CD4-positive, alpha-beta T cell treated with Interleukin-4 for 1 hour (primary cell): ENCODE measurements around the gene E4F1.
"Not testable (repeated sequence)": the region's sequence is repeated elsewhere in the genome, so short reads cannot be mapped to it uniquely, and the experiment has no call there.

Experiments
- DNase-seq, 2 donors: peaks; one replicate each; pipeline ENCODE4 v3.0.0-alpha.2; 2020 to 2022

The E4F1 gene

DNA sequence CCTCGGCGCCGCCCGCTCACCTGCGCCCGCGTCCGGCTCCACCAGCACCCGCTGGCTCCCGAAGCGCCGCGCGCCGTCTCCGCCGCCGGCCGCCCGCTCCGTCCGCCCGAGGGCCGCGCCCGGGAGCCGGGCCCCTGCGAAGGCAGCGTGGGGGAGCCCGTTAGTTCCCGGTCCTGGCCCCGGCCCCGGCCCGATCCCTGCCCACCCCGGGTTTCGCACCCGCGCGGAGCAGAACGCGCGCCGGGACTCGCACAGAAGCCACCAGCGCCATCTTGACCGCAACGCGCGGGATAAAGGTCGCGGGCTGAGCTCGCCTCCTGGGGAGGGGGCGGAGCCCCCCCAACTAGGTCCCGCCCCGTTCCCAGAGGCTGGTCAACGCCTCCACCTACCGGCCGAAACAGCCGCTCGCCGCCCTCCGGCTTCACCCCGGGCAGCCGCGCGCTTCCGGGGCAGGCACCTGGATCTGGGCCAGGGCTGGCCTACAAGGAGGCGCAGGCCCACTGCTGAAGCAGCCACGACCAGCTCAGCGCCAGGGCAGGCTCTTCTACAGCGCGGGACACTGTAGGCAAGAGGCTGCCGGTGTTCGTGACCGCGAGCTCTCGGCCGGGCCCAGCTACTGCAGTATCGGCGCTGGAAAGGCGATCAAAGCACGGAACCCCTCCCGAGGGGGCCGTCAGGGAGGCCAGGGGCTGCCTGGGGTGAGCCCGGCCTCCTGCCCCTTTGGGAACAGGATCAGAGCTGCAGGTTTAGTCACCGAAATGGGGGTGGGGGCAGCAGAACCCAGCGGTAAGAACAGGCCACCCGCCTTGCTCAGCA, 28.1 kb downstream of the E4F1 start, which contains the start of gene ECI1:
Gene ECI1, minus strand, starts transcription at position 292 of the 816 bp plus-strand sequence. Its CDS starts 21 bp downstream, at position 271.
- DNase-seq, result peak; percentile 88 to 89

- no peak for DNase-seq
These were observed 29.4 kb downstream of the E4F1 start for GRCh38 chr16:2252806-2253148.

- no peak for DNase-seq
These were observed 29.9 kb downstream of the E4F1 start for GRCh38 chr16:2253293-2253692.

GRCh38 chr16:2256531-2257140, 33.2 kb downstream of the E4F1 start:
- no peak for DNase-seq

GRCh38 chr16:2257726-2258125, 34.3 kb downstream of the E4F1 start:
- no peak for DNase-seq

DNA sequence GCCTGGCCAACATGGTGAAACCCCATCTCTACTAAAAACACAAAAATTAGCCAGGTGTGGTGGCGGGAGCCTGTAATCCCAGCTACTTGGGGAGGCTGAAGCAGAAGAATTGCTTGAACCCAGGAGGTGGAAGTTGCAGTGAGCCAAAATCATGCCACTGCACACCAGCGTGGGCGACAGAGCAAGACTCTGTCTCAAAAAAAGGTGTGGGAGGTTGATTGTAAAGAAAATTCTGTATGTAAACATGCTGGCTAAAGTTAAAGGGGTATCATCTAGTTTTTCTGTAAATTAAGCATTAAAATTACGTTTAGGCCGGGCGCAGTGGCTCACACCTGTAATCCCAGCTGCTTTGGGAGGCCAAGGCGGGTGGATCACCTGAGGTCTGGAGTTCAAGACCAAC, 35.1 kb downstream of the E4F1 start:
- not testable (repeated sequence) for DNase-seq

GRCh38 chr16:2260250-2260649, 36.9 kb downstream of the E4F1 start:
- no peak for DNase-seq

GRCh38 chr16:2263026-2263425, 39.6 kb downstream of the E4F1 start:
- DNase-seq, result not testable (repeated sequence)

- DNase-seq, result peak in 1 of 2 donors; percentile 28
These were observed 43.5 kb downstream of the E4F1 start for GRCh38 chr16:2266887-2267286.

GRCh38 chr16:2267505-2267912, 44.1 kb downstream of the E4F1 start:
- DNase-seq, result not testable (repeated sequence)

DNA sequence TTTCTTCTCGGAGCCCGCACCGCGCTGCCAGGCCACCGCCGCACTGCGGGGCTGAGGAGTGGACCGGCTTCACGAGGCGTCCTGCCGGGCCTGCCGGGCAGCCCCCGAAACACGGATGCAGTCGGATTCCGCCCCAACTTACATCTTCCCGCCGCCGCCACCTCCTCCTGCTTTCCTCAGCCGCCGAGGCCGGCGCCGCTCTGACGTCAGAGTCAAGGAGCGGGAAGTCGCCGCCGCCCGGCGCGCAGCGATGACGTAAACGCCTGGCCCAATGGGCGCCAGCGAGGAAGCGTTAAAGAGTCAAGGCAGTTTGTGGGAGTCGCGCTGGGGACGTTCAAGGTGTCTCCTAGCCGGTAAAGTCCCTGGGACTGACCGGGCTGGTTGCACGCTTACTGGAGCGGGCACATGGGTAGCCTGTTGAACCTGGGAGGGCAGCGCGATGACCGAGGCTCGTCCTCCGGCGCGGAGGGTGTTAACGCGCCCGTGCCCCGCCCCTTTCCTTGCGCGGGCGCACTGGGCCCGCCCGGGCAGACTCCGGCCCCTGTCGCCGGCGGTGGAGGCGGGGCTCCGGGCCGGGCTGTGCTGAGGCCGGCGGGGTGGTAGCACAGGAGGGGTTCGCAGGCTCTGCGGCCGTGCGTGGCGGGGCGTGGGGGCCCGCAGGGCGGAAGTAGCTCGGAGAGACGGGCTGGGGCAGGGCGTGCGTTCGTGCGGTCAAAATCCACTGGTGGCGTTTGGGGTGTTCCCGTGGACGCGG, 44.7 kb downstream of the E4F1 start, which contains the start of gene RNPS1:
Gene RNPS1, minus strand, starts transcription at position 214 of the 754 bp plus-strand sequence. CDS start 3,483 bp downstream, outside the sequence.
- peak; percentile 93 to 95 for DNase-seq

DNA sequence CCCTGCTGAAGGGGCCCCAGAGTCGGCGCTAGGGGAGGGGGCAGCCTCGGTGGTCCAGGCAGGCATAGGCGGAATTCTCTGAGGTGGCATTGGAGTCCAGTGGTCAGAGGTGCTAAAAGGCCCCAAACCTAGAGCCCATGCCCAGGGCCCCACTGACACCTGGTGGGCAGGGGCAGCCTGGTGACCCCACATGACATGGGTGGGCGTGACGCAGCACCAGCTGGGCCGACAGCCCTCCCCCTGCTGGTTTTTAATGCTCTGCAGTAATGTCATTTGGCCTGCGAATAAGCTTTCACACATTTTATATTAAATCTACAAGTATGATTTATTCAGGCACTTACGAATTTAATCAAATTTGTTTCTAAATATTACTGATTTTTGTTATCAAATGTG, 46.7 kb downstream of the E4F1 start:
- DNase-seq, result no peak

DNA sequence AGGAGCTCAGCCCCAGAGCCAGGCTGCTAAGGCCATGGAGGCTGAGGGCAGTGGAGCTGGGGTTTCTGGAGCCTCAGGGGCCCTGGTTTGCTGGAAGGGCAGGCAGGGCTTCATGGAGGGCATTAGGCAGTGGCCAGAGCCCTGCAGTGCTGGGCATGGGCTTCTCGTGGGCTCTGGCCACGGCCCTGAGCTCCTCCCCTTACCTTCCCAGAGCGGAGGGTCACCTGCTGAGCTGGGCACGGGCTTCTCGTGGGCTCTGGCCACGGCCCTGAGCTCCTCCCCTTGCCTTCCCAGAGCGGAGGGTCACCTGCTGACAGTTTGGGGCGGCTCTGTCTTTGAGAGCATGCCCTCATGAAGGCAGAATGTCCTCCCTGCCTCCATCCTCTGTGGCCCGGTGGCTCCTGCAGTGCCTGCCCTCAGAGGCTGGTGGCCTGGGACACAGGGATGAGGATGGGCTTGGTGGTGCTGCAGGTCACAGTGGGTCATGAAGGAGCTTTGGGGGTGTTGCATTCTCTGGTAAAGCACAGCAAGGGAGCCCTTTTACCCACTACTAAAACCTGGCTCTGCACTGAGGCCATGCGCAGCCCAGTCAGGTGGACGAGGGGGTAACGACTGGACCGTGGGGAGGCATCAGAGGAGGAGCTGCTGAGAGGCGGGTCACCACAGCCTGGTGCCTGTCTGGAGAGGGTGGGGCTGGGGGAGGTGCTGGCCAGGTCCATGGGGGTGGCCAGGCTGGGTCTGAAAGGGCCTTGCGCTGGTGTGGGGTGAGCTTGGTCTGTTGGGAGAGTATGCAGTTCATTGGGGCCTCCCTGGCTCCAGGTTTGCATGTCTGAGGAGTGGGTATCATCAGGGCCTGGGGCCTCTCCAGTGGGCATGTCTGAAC, 47.4 kb downstream of the E4F1 start:
- DNase-seq, result no peak

DNA sequence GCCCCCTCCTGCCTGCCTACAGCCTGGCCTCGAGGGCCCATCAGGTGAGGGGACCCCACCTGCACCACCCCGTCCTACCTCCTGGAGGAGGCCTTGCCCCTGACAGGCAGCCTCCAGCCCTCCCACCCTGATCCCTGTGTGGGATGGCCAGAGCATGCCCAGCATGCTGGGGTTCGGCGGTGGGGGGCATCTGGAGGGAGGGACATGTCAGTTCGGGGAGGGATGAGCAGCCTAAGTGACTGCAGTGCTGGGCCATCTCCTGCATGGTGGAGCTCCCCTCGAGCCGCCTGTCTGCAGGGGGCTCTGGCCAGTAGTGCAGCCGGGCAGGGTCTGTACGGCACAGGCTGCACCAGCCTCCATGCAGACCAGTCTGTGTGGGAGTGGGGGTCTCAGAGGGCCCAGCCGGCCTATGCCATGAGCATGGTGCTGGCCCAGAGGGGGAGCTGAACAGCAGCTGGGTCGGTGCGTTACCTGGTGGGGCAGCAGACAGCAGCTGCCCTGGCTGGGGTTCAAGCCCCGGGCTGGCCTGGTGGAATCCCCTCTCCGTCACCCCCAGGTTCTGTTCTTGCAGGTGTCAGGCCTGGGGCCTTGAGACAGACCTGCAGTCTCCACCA, 48.6 kb downstream of the E4F1 start:
- DNase-seq, result no peak

DNA sequence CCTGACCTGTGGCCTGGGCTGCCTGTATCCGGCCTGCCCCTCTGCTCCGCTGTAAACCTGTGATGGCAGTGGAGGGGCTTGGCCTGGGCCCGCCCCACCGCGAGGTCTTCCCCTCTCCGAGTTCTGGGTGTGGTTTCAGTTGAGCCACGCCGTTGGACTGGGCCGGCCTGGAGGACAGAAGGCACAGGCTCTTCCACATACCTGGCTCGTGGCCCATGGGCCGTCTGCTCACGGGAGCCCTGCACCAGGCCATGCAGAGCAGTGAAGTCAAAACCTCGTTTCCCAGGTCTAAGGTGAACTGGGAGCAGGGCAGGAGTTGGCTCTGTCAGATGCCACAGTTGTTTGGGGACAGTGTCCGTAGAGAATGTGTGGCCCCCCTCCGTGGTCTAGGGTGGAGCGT, 50.1 kb downstream of the E4F1 start:
- DNase-seq, result no peak

GRCh38 chr16:2273931-2274330, 50.5 kb downstream of the E4F1 start:
- no peak for DNase-seq

DNA sequence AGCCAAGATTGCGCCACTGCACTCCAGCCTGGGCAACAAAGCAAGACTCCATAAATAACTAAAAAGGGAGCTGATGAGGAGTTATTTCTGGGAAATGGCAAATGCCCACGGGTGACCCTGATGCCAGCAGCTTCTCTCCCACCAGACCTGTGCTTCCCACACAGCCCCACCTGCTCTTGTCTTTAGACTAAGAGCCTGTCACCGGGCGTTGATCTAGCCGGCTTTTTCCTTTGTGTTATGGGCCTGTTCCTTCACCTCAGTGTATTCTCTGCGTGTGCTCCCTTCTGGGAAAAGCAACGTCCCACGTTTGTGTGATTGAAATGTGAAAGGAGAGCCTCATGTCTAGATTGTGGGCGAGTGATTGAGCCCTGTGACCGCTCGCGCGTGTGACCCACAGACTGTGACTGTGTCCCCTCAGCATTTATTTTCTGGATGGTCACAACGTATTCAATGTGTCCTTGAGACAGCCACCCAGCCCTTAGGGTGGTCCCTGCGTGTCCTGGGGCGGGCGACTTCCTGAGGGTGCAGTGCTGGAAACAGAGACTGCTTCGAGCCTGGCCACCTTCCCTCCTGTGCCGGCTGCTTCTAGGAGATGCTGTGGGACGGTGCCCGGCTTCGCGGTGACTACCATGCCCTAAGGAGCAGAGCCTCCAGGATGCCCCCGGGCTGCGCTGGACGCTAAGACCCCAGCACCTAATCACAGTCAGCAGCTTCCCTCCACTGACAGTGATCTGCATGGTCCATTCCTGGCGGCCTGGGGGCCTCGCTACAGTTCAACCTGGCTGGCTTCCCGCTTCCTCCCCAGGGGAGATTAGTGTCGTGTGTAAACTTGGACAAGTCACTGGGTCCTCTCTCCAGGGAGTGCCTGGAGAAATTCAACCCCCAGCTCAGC, 52.3 kb downstream of the E4F1 start:
- no peak for DNase-seq

DNA sequence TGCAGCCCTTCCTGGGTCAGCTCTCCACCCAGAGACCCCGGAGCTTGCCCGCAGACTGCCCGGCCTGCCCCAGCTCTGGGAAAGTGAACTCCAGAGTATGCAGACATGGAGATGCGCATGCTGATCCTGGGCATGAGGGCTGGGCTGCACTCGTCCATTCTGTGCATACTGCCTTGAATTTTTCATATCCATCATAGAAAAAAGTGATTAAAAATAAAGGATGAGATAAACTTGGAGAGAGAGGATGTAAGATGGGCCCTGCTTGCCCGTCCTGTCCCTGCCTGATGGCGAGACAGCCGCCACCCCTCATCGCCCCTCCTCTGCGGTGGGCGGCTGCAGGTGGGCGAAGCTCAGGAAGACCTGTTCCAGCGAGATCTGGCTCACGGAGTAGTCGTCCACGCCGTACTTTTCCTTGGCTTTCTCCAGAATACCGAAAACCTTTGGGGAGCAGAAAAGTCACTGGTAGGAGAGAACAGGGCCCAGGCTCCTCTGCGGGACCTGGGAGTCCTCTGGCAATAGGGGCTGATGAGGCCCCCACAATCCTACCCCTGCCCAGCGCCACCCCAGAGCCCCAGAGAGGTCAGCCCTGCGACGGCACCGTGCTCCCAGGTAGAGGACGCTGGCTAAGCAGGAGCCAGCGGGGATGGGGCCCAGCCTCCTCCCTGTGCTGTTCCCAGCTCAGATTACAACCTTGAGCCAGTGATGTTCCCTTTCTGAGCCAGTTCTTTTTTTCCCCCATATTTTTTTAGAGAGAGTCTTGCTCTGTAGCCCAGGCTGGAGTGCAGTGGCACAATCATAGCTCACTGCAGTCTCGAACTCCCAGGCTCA, 53.2 kb downstream of the E4F1 start:
- no peak for DNase-seq

GRCh38 chr16:2277466-2278271, 54.3 kb downstream of the E4F1 start:
- no peak for DNase-seq
